CD4-positive, alpha-beta T cell treated with Interleukin-12 subunit alpha and Interleukin-12 subunit beta, for 1 hour (primary cell): ENCODE measurements around the gene XYLB.
A peak's percentile ranks its signal among the peaks of the same experiment; 100 is the strongest.
"Not testable (repeated sequence)": the region's sequence is repeated elsewhere in the genome, so short reads cannot be mapped to it uniquely, and the experiment has no call there.

Experiments used
- DNase-seq: peaks from one replicate; pipeline ENCODE4 v3.0.0-alpha.2; 2020

XYLB gene

GRCh38 chr3:38346587-38347410 is at the start of gene XYLB:
Gene XYLB (plus strand): TSS chr3:38346785. CDS start chr3:38346869, 84 bp downstream.
- DNase-seq, result peak; percentile 77

- DNase-seq, result not testable (repeated sequence)
These were observed 49.5 kb upstream of the XYLB start for GRCh38 chr3:38297053-38297452.

GRCh38 chr3:38297537-38297936 is 49.0 kb upstream of the XYLB start:
- no peak for DNase-seq

GRCh38 chr3:38297947-38298711 is 48.5 kb upstream of the XYLB start:
- DNase-seq, result peak; percentile 10

- DNase-seq, result no peak
These were observed 39.6 kb upstream of the XYLB start for GRCh38 chr3:38306941-38307340.

- DNase-seq, result no peak
These were observed 39.0 kb upstream of the XYLB start for GRCh38 chr3:38307599-38307998.

- no peak for DNase-seq
These were observed 38.1 kb upstream of the XYLB start for GRCh38 chr3:38308456-38308855.

- DNase-seq, result no peak
These were observed 35.1 kb upstream of the XYLB start for GRCh38 chr3:38311476-38311875.

GRCh38 chr3:38311941-38312340 is 34.6 kb upstream of the XYLB start:
- no peak for DNase-seq

GRCh38 chr3:38312356-38312755 is 34.2 kb upstream of the XYLB start:
- DNase-seq, result no peak

- DNase-seq, result no peak
These were observed 33.3 kb upstream of the XYLB start for GRCh38 chr3:38313263-38313662.

- no peak for DNase-seq
These were observed 32.9 kb upstream of the XYLB start for GRCh38 chr3:38313695-38314094.

- no peak for DNase-seq
These were observed 32.3 kb upstream of the XYLB start for GRCh38 chr3:38314112-38314763.

- no peak for DNase-seq
These were observed 31.7 kb upstream of the XYLB start for GRCh38 chr3:38314764-38315487.

- DNase-seq, result no peak
These were observed 30.9 kb upstream of the XYLB start for GRCh38 chr3:38315488-38316230.

GRCh38 chr3:38316356-38317191 is 30.0 kb upstream of the XYLB start:
- DNase-seq, result no peak

GRCh38 chr3:38317192-38317759 is 29.3 kb upstream of the XYLB start:
- DNase-seq, result no peak

GRCh38 chr3:38318766-38319671 is 27.6 kb upstream of the XYLB start:
- DNase-seq, result no peak

GRCh38 chr3:38320638-38321037 is 25.9 kb upstream of the XYLB start:
- not testable (repeated sequence) for DNase-seq

- DNase-seq, result no peak
These were observed 23.5 kb upstream of the XYLB start for GRCh38 chr3:38323060-38323459.
